Stomach smooth muscle (tissue), 2 donors: ENCODE results near the gene RASGRP3.

Experiments
- H3K27ac ChIP-seq: one replicate; pipeline ENCODE4 v1.7.0; 2013; ENCODE audit warnings: mild to moderate bottlenecking, low read length, inconsistent platforms
- H3K27me3 ChIP-seq, 2 donors: one replicate each; pipeline ENCODE4 v1.7.0; 2013; ENCODE audit warnings: low read length in 2 of 2; ENCODE audit not compliant: insufficient read depth in 2 of 2, control insufficient read depth in 1 of 2
- H3K36me3 ChIP-seq, 2 donors: one replicate each; pipeline ENCODE4 v1.7.0; 2013; ENCODE audit warnings: low read length in 2 of 2; ENCODE audit not compliant: control insufficient read depth in 2 of 2, insufficient read depth in 2 of 2
- H3K4me1 ChIP-seq: one replicate; pipeline ENCODE4 v1.7.0; 2013; ENCODE audit warnings: low read length; ENCODE audit not compliant: control insufficient read depth, insufficient read depth
- H3K4me3 ChIP-seq, 2 donors: one replicate each; pipeline ENCODE4 v1.7.0; 2013; ENCODE audit warnings: low read length in 2 of 2
- H3K9ac ChIP-seq, 2 donors: one replicate each; pipeline ENCODE4 v1.7.0; 2013; ENCODE audit warnings: low read length in 2 of 2, mild to moderate bottlenecking in 1 of 2
- H3K9me3 ChIP-seq, 2 donors: one replicate each; pipeline ENCODE4 v1.7.0; 2013; ENCODE audit warnings: low read length in 2 of 2; ENCODE audit not compliant: control insufficient read depth in 2 of 2
- donor health status: healthy.
- donor health status: Pancreatic carcinoma.

The RASGRP3 gene

GRCh38 chr2:33599175-33599942 is 122.9 kb downstream of the RASGRP3 start, which contains the start of gene FAM98A:
Gene FAM98A, minus strand, starts transcription at chr2:33599299. Its CDS starts 78 bp downstream, at chr2:33599221.
- Histone ChIP-seq H3K4me3 (peak within 1 kb of the TSS; percentile 95 to 97), H3K27ac (peak within 1 kb of the TSS; percentile 77), H3K9me3 (no peaks in the 10 kb centered on the region), H3K27me3 (no peaks in the 10 kb centered on the region), H3K4me1 (peaks cover 8% of the 10 kb centered on the region), H3K36me3 (peaks cover 5% of the 10 kb centered on the region in 2 donors), H3K9ac (peak within 1 kb of the TSS; percentile 80 to 91)

- Histone ChIP-seq H3K27ac (peak overlapping the region; percentile 77), H3K4me3 (peak overlapping the region; percentile 93 to 97), H3K27me3 (no peaks in the 10 kb centered on the region), H3K9me3 (no peaks in the 10 kb centered on the region), H3K36me3 (peaks cover 2% of the 10 kb centered on the region in 2 donors), H3K9ac (peak overlapping the region; percentile 62 to 80), H3K4me1 (peaks cover 8% of the 10 kb centered on the region)
Observed at GRCh38 chr2:33599943-33600192, 123.4 kb downstream of the RASGRP3 start.

DNA sequence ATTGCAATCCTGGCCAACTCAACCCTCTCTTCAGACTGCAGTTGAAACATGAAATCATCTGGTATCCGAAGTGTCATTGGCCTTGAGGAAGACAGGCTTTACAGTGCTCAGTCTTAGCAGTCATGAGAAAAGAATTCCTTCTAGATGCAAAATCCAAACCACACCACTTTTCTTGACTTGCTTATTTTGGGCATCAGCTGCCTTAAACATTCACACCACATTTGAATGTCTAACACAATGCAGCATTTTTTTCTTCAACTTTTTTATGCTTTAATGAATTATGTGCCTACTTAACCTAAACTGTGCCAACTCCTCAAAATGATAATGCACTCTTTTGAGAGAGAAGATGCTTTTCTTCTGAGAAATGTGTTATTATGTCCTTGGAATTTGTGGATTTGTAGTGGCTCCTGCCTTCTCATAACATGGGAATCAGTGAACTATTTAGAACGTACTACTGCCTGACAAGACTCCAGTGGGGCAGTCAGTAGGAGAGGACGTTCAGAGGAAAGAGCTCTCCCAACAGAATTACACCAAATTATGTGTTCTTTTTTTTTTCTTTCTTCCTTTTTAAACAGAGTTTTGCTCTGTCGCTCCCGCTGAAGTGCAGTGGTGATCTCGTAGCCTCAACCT is 125.9 kb downstream of the RASGRP3 start:
- H3K4me3 ChIP-seq = no peak overlapping the region
- H3K27ac ChIP-seq = no peak overlapping the region
- H3K9ac ChIP-seq = no peak overlapping the region

DNA sequence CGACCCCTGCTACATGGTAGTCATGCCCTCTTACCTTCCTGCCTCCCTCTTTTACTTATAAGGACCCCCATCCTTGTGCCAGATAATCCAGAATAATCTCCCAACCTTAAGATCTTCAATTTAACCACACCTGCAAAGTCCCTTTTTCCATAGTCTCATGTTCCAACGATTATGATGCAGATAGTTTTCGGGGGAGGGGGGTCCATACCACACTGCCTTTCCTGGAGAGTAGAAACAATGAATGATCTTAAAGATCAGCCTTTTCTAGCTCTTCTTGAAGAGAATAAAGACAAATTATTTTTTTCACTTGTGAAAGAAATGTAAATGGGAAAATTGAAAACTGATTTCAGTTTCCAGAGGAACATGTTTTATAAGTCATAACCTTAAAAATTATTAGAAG is 127.0 kb downstream of the RASGRP3 start:
- H3K27me3 ChIP-seq = no peaks in the 10 kb centered on the region
- H3K4me3 ChIP-seq = no peak overlapping the region
- H3K9ac ChIP-seq = no peak overlapping the region
- H3K27ac ChIP-seq = no peak overlapping the region
- H3K36me3 ChIP-seq = no peaks in the 10 kb centered on the region
- H3K4me1 ChIP-seq = peaks cover 11% of the 10 kb centered on the region
- no peaks in the 10 kb centered on the region for H3K9me3 ChIP-seq

More for the DNA sequence above, 125.9 kb downstream of the RASGRP3 start:
- H3K36me3 ChIP-seq = no peaks in the 10 kb centered on the region
- H3K4me1 ChIP-seq = peaks cover 10% of the 10 kb centered on the region
- no peaks in the 10 kb centered on the region for H3K9me3 ChIP-seq
- no peaks in the 10 kb centered on the region for H3K27me3 ChIP-seq

GRCh38 chr2:33605056-33605455 is 128.6 kb downstream of the RASGRP3 start:
- H3K27ac ChIP-seq = no peak overlapping the region

DNA sequence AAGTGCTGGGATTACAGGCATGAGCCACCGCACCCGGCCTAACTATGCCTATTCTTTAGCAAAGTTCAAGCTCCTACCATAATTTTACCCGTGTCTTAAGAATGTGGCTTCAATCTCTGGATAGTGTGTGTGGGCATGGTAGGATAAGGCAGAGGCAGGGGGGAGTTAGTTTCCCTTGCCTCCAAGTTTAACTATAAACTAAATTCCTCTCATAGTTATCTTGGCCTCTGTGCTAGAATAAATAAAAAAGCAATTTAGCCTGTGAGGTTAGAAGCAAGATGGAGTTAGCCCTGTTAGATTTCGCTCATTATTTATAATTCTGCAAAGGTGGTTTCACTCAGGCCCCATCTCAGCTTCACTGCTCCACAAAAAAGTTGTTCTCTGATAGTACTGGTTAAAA is 129.7 kb downstream of the RASGRP3 start:
- H3K27ac ChIP-seq = no peak overlapping the region
- peaks cover 7% of the 10 kb centered on the region for H3K4me1 ChIP-seq
- no peak overlapping the region for H3K4me3 ChIP-seq
- H3K9ac ChIP-seq = no peak overlapping the region
- H3K27me3 ChIP-seq = no peaks in the 10 kb centered on the region
- no peaks in the 10 kb centered on the region for H3K36me3 ChIP-seq
- H3K9me3 ChIP-seq = no peaks in the 10 kb centered on the region

More at GRCh38 chr2:33605056-33605455, 128.6 kb downstream of the RASGRP3 start:
- H3K9ac ChIP-seq = no peak overlapping the region
- H3K9me3 ChIP-seq = no peaks in the 10 kb centered on the region
- peaks cover 7% of the 10 kb centered on the region for H3K4me1 ChIP-seq
- H3K36me3 ChIP-seq = no peaks in the 10 kb centered on the region
- no peak overlapping the region for H3K4me3 ChIP-seq
- no peaks in the 10 kb centered on the region for H3K27me3 ChIP-seq

GRCh38 chr2:33606622-33607021 is 130.2 kb downstream of the RASGRP3 start:
- Histone ChIP-seq H3K9me3 (no peaks in the 10 kb centered on the region), H3K4me3 (no peak overlapping the region), H3K9ac (no peak overlapping the region), H3K27ac (no peak overlapping the region), H3K4me1 (peaks cover 7% of the 10 kb centered on the region), H3K36me3 (no peaks in the 10 kb centered on the region), H3K27me3 (no peaks in the 10 kb centered on the region)

DNA sequence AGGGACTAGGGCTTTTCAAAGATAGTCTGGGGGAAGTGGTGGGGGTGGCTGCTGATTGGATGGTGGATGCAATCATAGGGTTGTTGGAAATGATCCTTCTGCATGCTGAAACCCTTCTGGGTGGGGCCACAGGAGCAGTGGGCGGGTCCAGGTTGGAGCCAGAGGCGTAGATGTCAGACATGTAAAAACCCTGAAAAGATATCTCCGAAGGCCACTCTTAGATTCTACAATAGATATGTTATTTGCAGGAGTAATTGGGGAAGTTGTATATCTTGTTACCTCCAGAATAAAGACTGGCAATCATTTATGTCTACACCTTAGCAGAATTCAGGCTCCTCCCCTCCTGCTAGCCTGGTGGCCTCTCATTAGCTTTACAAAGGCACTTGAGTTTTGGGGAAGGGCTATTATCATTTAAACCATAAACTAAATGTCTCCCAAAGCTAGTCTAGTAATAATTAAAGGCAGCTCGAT is 130.8 kb downstream of the RASGRP3 start:
- H3K36me3 ChIP-seq = no peaks in the 10 kb centered on the region
- H3K9ac ChIP-seq = no peak overlapping the region
- no peaks in the 10 kb centered on the region for H3K9me3 ChIP-seq
- no peak overlapping the region for H3K4me3 ChIP-seq
- H3K4me1 ChIP-seq = peaks cover 7% of the 10 kb centered on the region
- H3K27ac ChIP-seq = no peak overlapping the region
- no peaks in the 10 kb centered on the region for H3K27me3 ChIP-seq

DNA sequence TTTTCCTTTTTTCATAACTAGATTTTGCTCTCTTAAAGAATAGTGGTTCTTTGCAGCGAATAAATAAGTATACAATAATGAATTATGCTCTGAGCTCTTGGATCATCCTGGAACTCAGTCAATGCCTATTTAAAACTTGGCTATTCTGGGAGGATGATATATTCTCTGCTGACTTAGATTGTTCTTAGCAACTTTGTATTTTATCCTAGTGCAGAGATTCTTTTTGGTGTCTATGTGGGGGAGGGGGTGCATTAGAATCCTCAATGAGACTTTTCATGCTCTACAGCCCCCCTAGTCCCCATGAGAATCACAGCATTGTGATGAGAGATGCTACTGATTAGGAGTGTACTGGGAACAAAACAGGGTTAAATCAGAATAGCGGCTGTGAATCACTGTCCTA is 131.5 kb downstream of the RASGRP3 start:
- Histone ChIP-seq H3K4me3 (no peak overlapping the region), H3K9me3 (no peaks in the 10 kb centered on the region), H3K9ac (no peak overlapping the region), H3K27ac (no peak overlapping the region), H3K27me3 (no peaks in the 10 kb centered on the region), H3K4me1 (peaks cover 7% of the 10 kb centered on the region), H3K36me3 (no peaks in the 10 kb centered on the region)

DNA sequence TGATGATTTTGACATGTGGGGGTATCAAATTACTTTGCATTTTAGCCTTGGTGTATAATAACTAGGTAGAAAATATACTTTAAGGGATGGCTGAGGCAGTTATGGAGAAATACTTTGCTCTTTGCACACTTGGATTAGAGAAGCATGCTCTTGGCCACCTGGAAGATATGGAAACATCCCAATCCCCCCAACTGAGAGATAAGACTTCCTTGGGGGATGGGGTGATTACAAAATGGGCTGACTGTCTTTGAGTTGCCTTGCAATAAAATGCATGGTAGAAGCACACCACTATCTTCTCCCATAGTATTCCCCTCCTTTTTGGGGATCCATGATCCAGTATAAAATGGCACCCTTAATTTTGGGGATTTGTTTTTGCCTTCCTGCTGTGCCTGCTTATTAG is 137.7 kb downstream of the RASGRP3 start:
- Histone ChIP-seq H3K9ac (no peak overlapping the region), H3K27me3 (no peaks in the 10 kb centered on the region), H3K27ac (no peak overlapping the region), H3K9me3 (no peaks in the 10 kb centered on the region), H3K36me3 (no peaks in the 10 kb centered on the region), H3K4me1 (no peaks in the 10 kb centered on the region), H3K4me3 (no peak overlapping the region)
